ENCODE results near the gene ADGRA1.

Gene ADGRA1

DNA sequence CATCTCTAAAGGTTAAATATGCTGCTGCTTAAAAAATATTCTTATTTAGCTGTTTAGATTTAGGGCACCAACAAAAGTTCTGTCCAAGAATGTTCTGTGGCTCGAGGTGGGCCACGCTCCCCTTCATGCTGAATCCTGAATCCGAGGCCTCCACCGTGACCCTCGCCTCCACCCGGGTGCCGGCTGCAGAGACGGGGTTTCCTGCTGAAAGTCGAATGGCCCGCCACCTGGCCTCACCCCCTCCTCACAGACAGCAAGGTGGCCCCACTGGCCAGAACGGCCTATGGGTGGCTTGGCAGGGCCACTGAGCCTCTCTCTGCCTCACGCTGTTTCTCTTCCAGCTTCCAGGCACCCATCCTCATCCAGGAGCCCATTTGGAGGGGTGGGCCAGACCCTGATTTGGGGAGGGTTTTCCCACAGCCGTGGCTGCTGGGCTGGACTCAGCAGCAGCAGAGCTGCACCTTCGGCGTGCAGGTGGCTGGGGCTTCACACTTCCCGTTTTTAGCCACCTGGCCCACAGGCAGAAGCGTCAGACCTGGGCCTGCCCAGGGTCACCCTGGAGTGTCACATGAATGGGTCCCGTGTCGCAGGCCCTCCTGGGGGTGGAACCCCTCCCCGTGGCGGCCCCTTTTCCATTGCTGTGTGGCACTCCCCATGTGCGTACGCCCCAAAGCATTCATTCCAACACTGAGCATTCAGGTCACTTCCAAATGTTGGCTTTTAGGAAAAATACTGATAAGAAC is 26.3 kb upstream of the ADGRA1 start:
- no peak for DNase-seq
- TF ChIP-seq POLR2A (IDR thresholded peaks at IDR 0.05; ENCODE audit: low read length) (no peak), GATA1 (IDR thresholded peaks at IDR 0.05; ENCODE audit: low read depth, low read length) (no peak)

DNA sequence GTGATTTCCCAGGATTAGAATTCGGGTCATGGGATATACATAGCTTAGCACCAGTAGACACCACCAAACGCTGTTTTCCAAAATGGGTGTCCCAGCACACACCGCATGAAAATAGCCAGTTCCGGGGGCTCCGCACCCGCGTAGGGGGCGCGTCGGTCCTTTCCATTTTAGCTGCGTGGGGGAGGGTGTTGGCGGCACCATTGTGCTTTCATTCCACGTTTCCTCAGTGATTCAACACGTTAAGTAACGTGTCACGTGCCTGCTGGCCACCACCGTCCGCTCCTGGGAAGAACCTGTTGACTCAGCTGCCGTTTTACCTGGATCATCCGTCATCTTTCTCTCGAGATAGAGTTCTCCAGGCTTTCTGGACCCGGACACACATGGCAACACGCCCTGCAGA is 25.6 kb upstream of the ADGRA1 start:
- TF ChIP-seq POLR2A (IDR thresholded peaks at IDR 0.05; ENCODE audit: low read length) (no peak), GATA1 (IDR thresholded peaks at IDR 0.05; ENCODE audit: low read depth, low read length) (no peak)
- DNase-seq = no peak

DNA sequence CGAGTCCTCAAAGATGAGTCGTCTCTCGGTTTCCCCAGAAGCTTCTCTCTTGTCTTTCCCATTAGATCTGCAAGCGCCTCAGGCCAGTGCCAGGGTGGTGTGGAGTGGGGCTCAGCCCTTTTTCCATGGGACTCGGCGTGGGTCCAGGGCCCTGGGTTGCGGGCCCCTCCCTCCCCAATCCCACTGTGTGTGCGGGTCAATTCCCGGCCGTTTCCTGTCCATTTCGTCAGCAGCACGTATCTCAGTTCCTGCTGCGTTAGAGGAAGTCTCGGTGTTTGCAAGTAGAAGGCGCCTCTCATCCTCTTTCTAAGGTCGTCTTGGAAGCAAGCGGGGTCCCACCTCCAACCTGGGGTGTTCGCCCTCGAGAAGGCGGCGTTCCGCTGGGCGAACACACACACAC is 25.1 kb upstream of the ADGRA1 start:
- no peak for DNase-seq
- TF ChIP-seq GATA1 (IDR thresholded peaks at IDR 0.05; ENCODE audit: low read depth, low read length) (no peak), POLR2A (IDR thresholded peaks at IDR 0.05; ENCODE audit: low read length) (no peak)

DNA sequence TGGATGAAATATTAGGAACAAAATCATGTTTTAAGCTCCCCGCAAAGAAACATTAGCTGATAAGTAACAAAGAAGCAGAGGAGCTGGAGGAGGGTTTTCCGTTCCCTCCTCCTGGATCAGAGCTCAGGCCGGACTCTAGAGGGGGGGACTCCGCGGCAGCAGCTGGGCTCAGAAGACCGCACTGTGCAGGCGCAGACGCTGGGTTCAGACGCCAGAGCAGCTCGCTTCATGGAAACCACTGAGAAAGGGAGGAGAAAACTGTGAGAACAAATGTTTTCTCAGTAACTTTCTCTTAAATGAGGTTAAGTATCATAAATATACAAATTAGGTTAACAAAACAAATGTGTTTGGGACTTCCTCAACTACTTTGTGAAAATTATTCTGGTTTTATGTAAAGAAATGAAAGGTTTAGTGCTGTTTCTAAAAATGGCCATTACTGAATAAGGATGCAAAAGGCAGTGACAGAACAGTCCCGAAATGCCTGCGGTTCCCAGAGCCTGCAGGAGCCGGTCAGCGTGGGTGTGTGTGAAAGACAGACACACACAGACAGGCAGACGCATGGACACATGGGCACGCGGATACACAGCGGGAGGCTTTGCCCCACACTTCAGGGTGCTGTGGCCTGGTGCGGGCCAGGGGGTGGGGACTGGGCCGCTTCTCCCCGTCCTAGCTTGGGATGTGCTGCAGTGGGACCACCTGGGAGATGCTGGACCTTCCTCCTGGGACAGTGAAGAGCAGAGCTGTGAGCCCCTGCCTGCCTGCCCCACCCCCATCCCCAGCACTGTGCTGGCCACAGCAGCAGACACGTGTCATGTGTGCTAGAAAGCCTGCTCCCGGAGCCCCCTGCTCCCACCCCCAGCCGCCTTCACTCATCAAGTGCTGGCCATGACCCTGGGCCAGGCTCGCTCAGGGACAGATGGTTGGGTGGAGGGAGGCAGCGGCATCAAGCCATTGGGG is 20.3 kb upstream of the ADGRA1 start:
- TF ChIP-seq POLR2A (IDR thresholded peaks at IDR 0.05; ENCODE audit: low read length) = no peak
- TF ChIP-seq GATA1 (IDR thresholded peaks at IDR 0.05; ENCODE audit: low read depth, low read length) = no peak
- DNase-seq = no peak

DNA sequence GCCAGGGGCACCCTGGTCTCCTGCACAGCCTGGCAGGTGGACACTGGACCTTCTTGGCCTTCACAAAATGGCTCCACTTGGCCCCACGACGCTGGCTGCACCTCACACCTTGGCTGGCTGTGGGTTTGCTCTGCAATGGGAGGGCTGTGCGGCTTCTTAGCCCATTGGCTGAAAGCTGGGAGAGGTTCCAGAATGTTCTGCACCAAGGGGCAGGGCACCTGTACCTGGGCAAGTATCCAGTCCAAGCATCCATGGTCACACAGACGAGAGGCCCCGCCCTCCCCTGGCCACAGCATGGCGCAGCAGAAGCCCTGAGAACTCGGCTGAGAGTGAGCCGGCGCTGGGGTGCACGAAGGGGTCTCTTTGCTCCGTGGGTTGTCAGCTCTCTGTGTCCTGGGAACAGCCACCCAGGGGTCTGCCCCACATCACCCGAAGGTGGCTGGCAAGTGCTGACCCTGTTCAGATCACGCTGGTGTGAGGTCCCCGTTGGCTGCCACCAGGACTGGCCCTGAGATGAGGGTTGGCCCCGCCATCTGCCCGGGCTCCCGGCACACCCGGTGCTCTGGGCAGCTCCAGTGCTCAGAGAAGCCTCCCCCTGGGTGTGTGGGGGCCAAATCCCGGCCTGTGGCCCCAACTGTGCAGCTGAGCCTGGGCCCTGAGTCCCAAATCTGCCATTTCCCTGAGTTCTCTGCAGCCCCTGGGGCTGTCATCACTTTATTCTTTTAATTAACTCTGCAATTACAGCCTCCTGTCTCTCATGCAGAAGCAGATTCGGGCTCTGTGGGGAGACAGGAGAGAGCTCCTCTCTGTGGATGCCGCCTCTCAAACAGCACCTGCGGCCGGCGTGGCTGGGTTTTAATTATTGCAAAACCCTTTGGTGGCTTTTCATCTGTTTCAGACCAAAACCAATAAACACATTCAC is 19.4 kb upstream of the ADGRA1 start:
- TF ChIP-seq GATA1 (IDR thresholded peaks at IDR 0.05; ENCODE audit: low read depth, low read length) = no peak

DNA sequence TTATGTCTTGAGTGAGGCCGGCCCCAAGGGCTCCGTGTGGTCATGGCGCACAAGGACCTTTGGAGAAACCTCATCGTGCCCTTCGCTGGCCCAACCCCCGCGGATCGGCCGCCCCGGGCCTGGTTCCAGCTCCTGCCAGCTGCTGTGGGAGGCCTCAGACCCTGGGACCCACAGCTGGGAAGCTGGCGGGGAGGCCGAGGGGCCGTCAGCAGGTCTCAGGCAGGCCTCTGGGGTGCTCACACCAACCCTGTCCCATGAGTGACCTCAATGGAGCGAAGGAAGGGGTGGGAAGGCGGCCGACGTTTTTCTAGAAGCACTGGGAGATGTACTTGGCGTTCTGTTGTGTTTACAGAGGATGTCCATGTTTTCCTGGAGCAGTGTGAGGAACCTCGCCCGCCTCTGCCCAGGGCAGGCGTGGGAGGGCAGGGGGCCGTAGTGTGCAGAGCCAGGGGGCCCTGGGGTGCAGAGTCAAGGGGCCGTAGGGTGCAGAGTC is 18.6 kb upstream of the ADGRA1 start:
- no peak for DNase-seq
- TF ChIP-seq GATA1 (IDR thresholded peaks at IDR 0.05; ENCODE audit: low read depth, low read length) = no peak
- TF ChIP-seq POLR2A (IDR thresholded peaks at IDR 0.05; ENCODE audit: low read length) = no peak

More for the DNA sequence above, 19.4 kb upstream of the ADGRA1 start:
- no peak for DNase-seq

DNA sequence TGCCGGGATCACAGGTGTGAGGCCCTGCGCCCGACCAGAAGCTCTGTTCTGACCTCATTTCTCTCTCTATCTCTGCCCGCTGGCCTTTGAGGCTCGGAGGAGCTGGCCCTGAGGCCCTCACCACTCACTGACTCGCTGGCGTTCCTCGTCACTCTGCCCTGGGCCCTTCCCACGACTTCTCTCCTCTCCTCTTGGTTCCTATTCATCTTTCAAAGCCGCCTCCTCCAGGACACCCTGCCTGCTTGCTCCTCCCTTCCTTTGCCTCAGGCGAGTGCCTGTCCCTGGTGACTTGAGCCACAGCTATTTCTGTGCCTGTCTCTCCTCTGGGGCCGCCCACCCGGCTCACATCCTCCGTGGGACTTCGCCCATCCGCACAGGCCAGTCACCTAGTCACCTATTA is 17.3 kb upstream of the ADGRA1 start:
- TF ChIP-seq POLR2A (IDR thresholded peaks at IDR 0.05; ENCODE audit: low read length) = no peak
- no peak for TF ChIP-seq GATA1 (IDR thresholded peaks at IDR 0.05; ENCODE audit: low read depth, low read length)
- DNase-seq = no peak

DNA sequence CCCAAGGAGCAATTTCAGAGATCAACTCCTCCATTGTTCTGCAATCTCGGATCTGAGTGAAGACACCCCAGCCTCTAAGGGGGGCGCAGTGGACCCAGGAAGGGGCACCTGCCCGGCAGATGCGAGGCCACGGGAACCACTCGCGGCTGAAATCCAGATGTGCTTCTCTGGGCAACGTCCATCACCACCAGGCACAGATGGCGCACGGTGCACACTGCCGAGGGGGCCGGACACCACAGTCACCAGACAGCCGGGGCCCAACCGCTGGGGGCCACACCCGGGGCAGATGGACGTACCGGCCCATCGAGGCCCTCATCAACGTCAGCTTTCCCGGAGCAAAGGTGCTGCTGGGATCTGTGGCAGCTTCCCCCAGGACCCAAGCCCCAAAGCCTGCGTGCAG is 16.9 kb upstream of the ADGRA1 start:
- DNase-seq = no peak
- TF ChIP-seq GATA1 (IDR thresholded peaks at IDR 0.05; ENCODE audit: low read depth, low read length) (no peak), POLR2A (IDR thresholded peaks at IDR 0.05; ENCODE audit: low read length) (no peak)

DNA sequence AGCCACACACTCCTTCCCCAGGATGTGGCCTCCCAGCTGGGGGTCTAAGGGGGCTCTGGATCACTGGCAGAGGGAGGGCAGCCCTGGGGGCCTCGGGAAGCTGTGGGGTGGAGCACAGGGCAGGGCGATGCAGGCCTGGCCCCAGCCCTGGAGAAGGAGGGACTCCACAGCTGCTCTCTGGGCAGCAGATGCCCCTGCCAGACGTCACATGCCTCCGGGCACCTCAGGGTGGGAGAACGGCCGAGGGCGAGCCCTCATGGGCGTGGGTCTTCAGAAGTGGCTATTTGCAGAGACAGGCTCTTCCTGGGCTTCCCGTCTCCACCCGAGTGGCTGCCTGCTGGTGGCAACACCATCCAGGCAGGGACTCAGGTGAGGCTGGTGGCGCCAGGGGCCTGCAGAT is 16.0 kb upstream of the ADGRA1 start:
- no peak for DNase-seq
- TF ChIP-seq GATA1 (IDR thresholded peaks at IDR 0.05; ENCODE audit: low read depth, low read length) (no peak), POLR2A (IDR thresholded peaks at IDR 0.05; ENCODE audit: low read length) (no peak)

DNA sequence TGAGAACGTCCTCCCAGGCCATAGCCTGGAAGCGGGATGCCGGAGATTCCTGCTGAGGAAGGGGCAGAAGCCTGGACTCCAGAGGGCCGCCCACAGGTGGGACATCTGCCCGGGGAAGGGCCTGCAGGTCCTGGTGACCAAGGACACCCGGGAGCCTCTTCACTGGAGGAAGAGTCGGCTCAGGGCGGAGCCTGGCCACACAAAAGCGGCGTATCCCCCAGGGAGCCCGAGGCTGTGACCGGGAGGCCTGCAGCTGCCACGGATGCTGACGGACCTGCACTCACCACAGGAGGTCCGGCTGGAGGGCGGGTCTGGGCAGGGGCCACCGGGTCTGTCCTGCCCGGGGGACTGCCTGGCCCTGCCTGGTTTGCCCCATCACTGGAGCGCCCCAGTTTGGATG is 15.5 kb upstream of the ADGRA1 start:
- TF ChIP-seq GATA1 (IDR thresholded peaks at IDR 0.05; ENCODE audit: low read depth, low read length) (no peak), POLR2A (IDR thresholded peaks at IDR 0.05; ENCODE audit: low read length) (no peak)
- no peak for DNase-seq

DNA sequence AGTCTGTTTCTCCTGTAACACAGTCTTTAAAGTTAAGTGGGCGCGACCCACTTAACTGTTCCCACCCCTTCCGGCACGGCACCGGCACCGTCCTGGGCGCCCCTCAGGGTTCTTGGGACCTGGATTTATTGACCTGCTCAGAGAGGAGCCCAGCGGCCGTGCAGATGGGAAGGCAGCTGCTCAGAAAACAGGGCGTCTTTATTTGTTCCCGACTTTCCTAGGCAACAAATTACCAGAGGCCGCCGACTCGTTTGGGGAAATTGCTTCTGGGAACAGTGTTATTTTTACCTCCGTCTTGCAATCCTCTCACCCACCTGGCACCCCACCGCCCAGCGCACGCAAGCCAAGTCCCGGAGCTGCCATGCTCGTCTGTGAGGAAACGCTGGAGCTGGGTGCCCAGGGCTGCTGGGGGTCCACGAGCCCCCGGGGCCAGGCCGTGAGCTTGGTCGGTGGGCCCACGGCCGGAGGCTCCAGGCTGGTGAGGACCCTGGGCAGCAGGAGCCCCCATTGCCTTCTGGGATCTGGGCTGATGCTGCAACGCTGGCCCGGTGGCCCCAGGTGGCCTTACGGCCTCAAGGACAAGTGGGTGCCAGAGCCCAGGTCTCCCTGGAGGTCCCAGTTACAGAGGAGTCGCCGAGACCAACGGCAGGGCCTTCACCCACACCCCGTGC is 14.9 kb upstream of the ADGRA1 start:
- DNase-seq = no peak
- TF ChIP-seq POLR2A (IDR thresholded peaks at IDR 0.05; ENCODE audit: low read length) = no peak
- no peak for TF ChIP-seq GATA1 (IDR thresholded peaks at IDR 0.05; ENCODE audit: low read depth, low read length)

DNA sequence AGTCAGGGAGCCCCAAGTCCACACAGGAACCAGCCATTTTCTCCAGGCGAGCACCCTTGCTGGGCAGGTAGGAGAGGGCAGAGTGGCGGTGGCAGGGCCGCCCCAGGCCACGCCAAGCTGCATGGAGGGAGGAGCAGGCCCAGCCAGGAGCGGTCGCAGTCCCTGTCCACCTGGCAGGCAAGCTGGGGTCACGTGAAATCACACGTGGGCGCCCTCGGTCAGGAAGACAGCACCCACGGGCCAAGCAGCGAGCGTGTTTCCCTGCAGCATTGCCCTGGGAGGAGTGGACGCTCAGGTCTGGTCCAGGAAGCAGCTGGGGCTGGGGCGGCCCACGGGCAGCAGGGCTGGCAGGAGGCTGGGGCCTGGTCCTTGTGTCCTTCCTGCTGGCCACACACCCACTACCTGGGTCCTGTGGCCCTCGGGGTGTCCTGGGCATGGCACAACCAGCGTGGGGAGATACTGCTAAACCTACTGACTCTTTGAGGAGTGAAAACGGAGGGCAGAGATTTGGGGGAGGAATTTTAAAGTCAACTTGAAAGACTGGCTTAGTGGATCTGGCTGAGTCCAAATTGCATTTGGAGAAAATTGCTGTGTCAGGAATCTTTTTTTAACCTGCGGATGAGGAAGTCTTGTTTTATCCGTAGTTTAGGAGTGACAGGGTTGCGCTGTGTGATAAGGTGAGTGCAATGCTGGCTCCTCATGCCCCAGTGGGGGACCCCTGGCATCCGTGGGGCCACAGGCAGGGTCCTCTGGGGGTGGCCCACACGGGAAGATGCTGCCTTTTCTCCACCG is 12.2 kb upstream of the ADGRA1 start:
- DNase-seq = no peak

More for the DNA sequence above, 12.2 kb upstream of the ADGRA1 start:
- no peak for TF ChIP-seq GATA1 (IDR thresholded peaks at IDR 0.05; ENCODE audit: low read depth, low read length)
- no peak for TF ChIP-seq POLR2A (IDR thresholded peaks at IDR 0.05; ENCODE audit: low read length)
